K562 (cell line): ENCODE results near the gene ANKRD27. TPM values are rescaled to one million over a fixed set of nuclear protein-coding genes. Genes with fewer than 3 reads are reported as not detected.
A peak's percentile ranks its signal among the peaks of the same experiment; 100 is the strongest.
"Not testable (repeated sequence)": the region's sequence is repeated elsewhere in the genome, so short reads cannot be mapped to it uniquely, and the experiment has no call there.

Source experiments
- ATAC-seq: fragments of 200-7000 bp; cut with Tn5 transposase; 3 replicates; pipeline ENCODE4 v1.9.1; 2020; ENCODE audit warnings: moderate library complexity
- BruUV-seq: library from RNA; stranded (reverse); fragments of 400-500 nt; replicated peaks from 2 replicates; lab custom pipeline; 2021; lab: Mats Ljungman, UMichigan
- CTCF ChIA-PET: fragments of 300-600 bp; formaldehyde crosslinking; extraction: SDS; loops from one replicate; lab custom pipeline; 2021; ENCODE audit warnings: low intra/inter-chr PET ratio; lab: Yijun Ruan, JAX
- POLR2A ChIA-PET: fragments of 300-600, 350-650 bp; sonication (Branson Sonifier 250); formaldehyde crosslinking; extraction: SDS; loops from one replicate; lab custom pipeline; 2021; ENCODE audit warnings: antibody characterized with exemption, inconsistent platforms; lab: Yijun Ruan, JAX
- DNase-seq, 4 experiments: peaks; one replicate each; pipeline versions ENCODE4 v3.0.0 to v3.0.0-alpha.2; 2011 to 2018; ENCODE audit warnings: low spot score in 3 of 4, mixed read lengths in 3 of 4; ENCODE audit errors: extremely low read depth in 1 of 4
- FAIRE-seq: peaks from 2 replicates; lab custom pipeline; 2011; peaks lifted over from hg19 to GRCh38; lab: Jason Lieb, UNC
- H2AFZ ChIP-seq: 2 replicates; pipeline ENCODE4 v1.6.0; 2011; ENCODE audit warnings: low read depth, low read length, control low read depth, inconsistent platforms
- H3K27ac ChIP-seq: fragments of 200-600 bp; 3 replicates; pipeline ENCODE4 v1.8.0; 2011; ENCODE audit warnings: low read depth, mild to moderate bottlenecking, control low read depth, inconsistent platforms, low read length, moderate library complexity, mixed read lengths; ENCODE audit errors: extremely low read depth
- H3K27me3 ChIP-seq, 2 experiments: fragments of 300-600 bp in 1 of 2; 2 replicates in 1 of 2; 3 replicates in 1 of 2; pipeline versions ENCODE4 v1.6.0 to v1.8.0; 2011; ENCODE audit warnings: inconsistent platforms in 2 of 2, low read length in 2 of 2, mild to moderate bottlenecking in 1 of 2, mixed read lengths in 1 of 2, moderate library complexity in 1 of 2; ENCODE audit not compliant: control insufficient read depth in 2 of 2, insufficient read depth in 2 of 2
- H3K36me3 ChIP-seq: fragments of 300-600 bp; 3 replicates; pipeline ENCODE4 v1.8.0; 2011; ENCODE audit warnings: mild to moderate bottlenecking, low read length, inconsistent platforms; ENCODE audit not compliant: control insufficient read depth, insufficient read depth
- H3K4me1 ChIP-seq, 2 experiments: fragments of 200-600 bp in 1 of 2; replicated peaks in 1 of 2; 2 replicates in 1 of 2; 3 replicates in 1 of 2; pipeline versions ENCODE4 v1.5.1 to v1.8.0; 2011; ENCODE audit warnings: inconsistent platforms in 2 of 2, low read length in 2 of 2, mild to moderate bottlenecking in 1 of 2, mixed read lengths in 1 of 2, moderate library complexity in 1 of 2; ENCODE audit not compliant: control insufficient read depth in 2 of 2, insufficient read depth in 2 of 2
- H3K4me2 ChIP-seq: 2 replicates; pipeline ENCODE4 v1.6.1; 2011; ENCODE audit warnings: low read length, control low read depth, inconsistent platforms, mixed read lengths; ENCODE audit not compliant: insufficient read depth
- H3K4me3 ChIP-seq: fragments of 200-600 bp; sonication (generic), shearing (Covaris generic); 2 replicates; pipeline ENCODE4 v1.5.1; 2016; ENCODE audit warnings: control low read depth, inconsistent platforms
- H3K79me2 ChIP-seq: fragments of 200-600 bp; 3 replicates; pipeline ENCODE4 v1.8.0; 2011; ENCODE audit warnings: low read length, inconsistent platforms; ENCODE audit not compliant: control insufficient read depth, insufficient read depth
- H3K9ac ChIP-seq, 2 experiments: 2 replicates each; pipeline versions ENCODE4 v1.6.0 to v1.6.1; 2011; ENCODE audit warnings: low read depth in 2 of 2, low read length in 2 of 2, control low read depth in 1 of 2, inconsistent platforms in 1 of 2, mild to moderate bottlenecking in 1 of 2, mixed read lengths in 1 of 2; ENCODE audit not compliant: insufficient read depth in 1 of 2
- H3K9me1 ChIP-seq: one replicate; pipeline ENCODE4 v1.6.0; 2011; ENCODE audit warnings: inconsistent platforms, mild to moderate bottlenecking, low read length, moderate library complexity; ENCODE audit not compliant: control insufficient read depth, insufficient read depth
- H3K9me3 ChIP-seq: replicated peaks from 2 replicates; pipeline ENCODE4 v1.5.1; 2011; ENCODE audit warnings: low read depth, low read length, inconsistent platforms; ENCODE audit not compliant: control insufficient read depth, insufficient read depth
- H4K20me1 ChIP-seq: replicated peaks from 2 replicates; pipeline ENCODE4 v1.6.1; 2011; ENCODE audit warnings: low read length, inconsistent platforms, mixed read lengths; ENCODE audit not compliant: control insufficient read depth, insufficient read depth
- NFIC ChIP-seq: fragments of 450-650 bp; IDR thresholded peaks from 2 replicates; pipeline ENCODE4 v1.6.1; 2017; ENCODE audit warnings: mild to moderate bottlenecking, inconsistent platforms
- POLR2G ChIP-seq: fragments of 200-400 bp; formaldehyde crosslinking; IDR thresholded peaks from 2 replicates; pipeline ENCODE4 v1.6.1; 2017; ENCODE audit warnings: low read depth, mild to moderate bottlenecking, antibody characterized with exemption, low read length, moderate library complexity
- ZNF121 ChIP-seq: sonication (generic); formaldehyde crosslinking; conservative IDR thresholded peaks from 2 replicates; pipeline ENCODE4 v1.8.0; 2022; ENCODE audit warnings: missing genetic modification reagents
- ZNF239 ChIP-seq: fragments of 250-450 bp; sonication (Bioruptor Pico); IDR thresholded peaks from 2 replicates; pipeline ENCODE4 v1.4.0; 2020; ENCODE audit warnings: mild to moderate bottlenecking
- WGBS: fragments of 100-300 bp; shearing (Covaris generic); methylation state at CpG from one replicate; pipeline ENCODE4 v1.1.6; 2016; ENCODE audit warnings: low coverage, mixed read lengths; ENCODE audit not compliant: insufficient coverage; ENCODE audit errors: missing lambda C conversion rate; 5-methylcytosine and 5-hydroxymethylcytosine counted together
- in situ Hi-C: fragments of 300-500 bp; cut with MboI; formaldehyde crosslinking; loops from 4 replicates; pipeline ENCODE4 v1.15.0; 2018; ENCODE audit warnings: inconsistent platforms, mixed read lengths
- intact Hi-C: fragments of 100-400 bp; cut with micrococcal nuclease; formaldehyde crosslinking; loops from 2 replicates; pipeline ENCODE4 v1.14.2; 2022
- polyA plus RNA-seq, 8 experiments: library from polyadenylated mRNA; depleted of rRNA in 4 of 8; stranded (reverse) in 5 of 8; unstranded in 3 of 8; fragments of >200 nt; fragmentation: Nextera tagmentation in 2 of 8; fragmentation: Illumina TruSeq in 1 of 8; extraction: Ambion mirVana in 2 of 8; extraction: Trizol in 1 of 8; gene quantifications; 2 replicates each; pipeline versions ENCODE4 v1.2.1 to v1.2.3, GENCODE V29; 2011 to 2014; ENCODE audit warnings: inconsistent platforms in 1 of 8, missing spikeins in 1 of 8
- total RNA-seq, 7 experiments: library from RNA; depleted of rRNA in 6 of 7; stranded (reverse); fragments of >200 nt in 6 of 7; fragmentation: Illumina TruSeq in 2 of 7; extraction: Trizol in 2 of 7; gene quantifications; 2 replicates each; pipeline versions ENCODE4 v1.2.1 to v1.2.3, GENCODE V29; 2011 to 2021; ENCODE audit warnings: low replicate concordance in 1 of 7

ANKRD27 gene
- total and polyA plus RNA-seq, 9 of the 15 experiments (the other 6 are each of a cell fraction or from before 2014, with no cell fraction given), result 5.3 to 71.3 (median 54.2) TPM

GRCh38 chr19:32656379-32656778 is 18.6 kb downstream of the ANKRD27 start:
- Histone ChIP-seq H3K36me3 (peaks cover 77% of the 10 kb centered on the region), H3K79me2 (peaks cover 55% of the 10 kb centered on the region)
- H3K9me3 ChIP-seq, DNase-seq, H3K27ac ChIP-seq, in situ Hi-C loops, intact Hi-C loops, H2AFZ ChIP-seq, H4K20me1 ChIP-seq, ATAC-seq, H3K4me1 ChIP-seq, FAIRE-seq, H3K4me3 ChIP-seq, H3K9ac ChIP-seq, H3K9me1 ChIP-seq, H3K27me3 ChIP-seq, BruUV-seq, H3K4me2 ChIP-seq, CTCF ChIA-PET: not testable (repeated sequence)
- peak; percentile 76 for TF ChIP-seq ZNF121 (CRISPR knock-in tag)
- POLR2A ChIA-PET, result interaction anchor here (1.4 kb wide), 2 partner anchors 10 to 17 kb away, joined by 6 to 7 read pairs; no protein-coding TSS in a partner anchor
- WGBS, result 99% methylated on average over 8 of the region's 8 CpGs

DNA sequence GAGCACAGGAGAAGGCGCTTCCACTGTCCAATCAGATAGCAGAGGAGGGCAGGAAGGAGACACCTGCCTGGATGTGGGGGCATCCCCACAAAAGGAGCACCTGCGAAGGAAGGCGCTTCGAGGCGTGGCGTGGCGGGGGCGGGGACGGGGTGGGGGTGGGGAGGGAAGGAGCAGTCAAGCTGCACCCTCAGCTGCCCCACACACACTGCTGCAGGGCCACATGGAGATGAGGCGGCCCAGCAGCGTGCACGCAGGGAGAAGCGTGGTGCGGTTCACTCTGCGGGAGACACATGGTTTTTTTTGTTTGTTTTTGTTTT is 21.4 kb downstream of the ANKRD27 start:
- in situ Hi-C loops (no loop called here), intact Hi-C loops (no loop called here)
- Histone ChIP-seq H4K20me1 (0 out of 2 replicates have a peak, but pooled peaks cover 4% of the 10 kb centered on the region), H3K27ac (no peak overlapping the region), H3K9me1 (no peaks in the 10 kb centered on the region), H3K4me3 (no peak overlapping the region), H3K9ac (no peak overlapping the region), H3K4me1 (no peaks in the 10 kb centered on the region), H3K36me3 (peaks cover 79% of the 10 kb centered on the region; the same call in 2 of the 3 replicates), H3K79me2 (peaks cover 27% of the 10 kb centered on the region), H2AFZ (no peak overlapping the region), H3K4me2 (no peak overlapping the region), H3K27me3 (no peaks in the 10 kb centered on the region), H3K9me3 (no peaks in the 10 kb centered on the region)
- BruUV-seq, result no TSS peak
- ATAC-seq (no peak), FAIRE-seq (no peak), DNase-seq (no peak)
- 84% methylated on average over 9 of the region's 15 CpGs for WGBS
- ChIA-PET CTCF (no interaction called here), POLR2A (no interaction called here)
- no peak for TF ChIP-seq NFIC
- 0 out of 2 replicates have a peak, but pooled peaks have one; percentile 23 for TF ChIP-seq POLR2G
- no peak for TF ChIP-seq ZNF239 (CRISPR knock-in tag)
